ENCODE measurements around the gene TAS2R1.

DNA sequence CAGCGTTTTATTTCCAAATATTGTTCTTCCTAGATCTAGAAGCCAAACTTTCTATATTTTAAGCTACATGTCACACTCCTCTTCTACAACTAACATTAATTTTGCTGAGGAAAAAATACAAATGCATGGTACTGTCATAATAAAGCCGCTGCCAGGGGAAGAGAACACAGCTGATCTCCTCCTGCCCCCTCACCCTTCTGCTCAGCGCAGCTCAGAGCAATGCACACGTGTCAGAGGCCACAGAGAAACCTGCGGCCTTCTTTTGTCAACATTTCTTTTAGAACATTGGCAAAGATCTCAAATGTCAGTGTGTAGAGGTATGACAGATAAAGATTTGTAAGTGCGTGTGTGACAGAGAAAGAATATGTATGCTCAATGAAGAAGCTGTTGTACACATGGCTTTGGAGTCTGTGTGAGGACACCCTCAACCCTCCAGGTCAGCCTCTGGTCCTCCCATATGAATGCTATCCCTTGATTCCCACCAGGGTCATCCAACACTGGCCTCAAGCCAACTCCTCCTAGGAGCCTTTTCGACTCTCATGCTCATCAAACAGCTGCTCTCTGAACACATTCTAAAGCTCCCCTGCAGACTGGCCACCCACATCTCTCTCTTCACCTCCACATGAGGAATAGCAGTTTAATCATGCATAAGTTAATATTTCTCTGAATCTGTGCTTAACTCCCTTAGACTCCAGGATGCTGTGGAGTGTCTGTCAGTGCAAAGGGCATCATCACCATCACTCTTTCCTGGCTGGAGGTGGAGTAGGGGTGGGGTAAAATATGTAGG is 40.9 kb downstream of the TAS2R1 start:
- no peak for TF ChIP-seq POLR2A (IDR thresholded peaks at IDR 0.05)
- no peak for TF ChIP-seq POLR2AphosphoS5 (IDR thresholded peaks at IDR 0.05)
- TF ChIP-seq, protein P1, sequence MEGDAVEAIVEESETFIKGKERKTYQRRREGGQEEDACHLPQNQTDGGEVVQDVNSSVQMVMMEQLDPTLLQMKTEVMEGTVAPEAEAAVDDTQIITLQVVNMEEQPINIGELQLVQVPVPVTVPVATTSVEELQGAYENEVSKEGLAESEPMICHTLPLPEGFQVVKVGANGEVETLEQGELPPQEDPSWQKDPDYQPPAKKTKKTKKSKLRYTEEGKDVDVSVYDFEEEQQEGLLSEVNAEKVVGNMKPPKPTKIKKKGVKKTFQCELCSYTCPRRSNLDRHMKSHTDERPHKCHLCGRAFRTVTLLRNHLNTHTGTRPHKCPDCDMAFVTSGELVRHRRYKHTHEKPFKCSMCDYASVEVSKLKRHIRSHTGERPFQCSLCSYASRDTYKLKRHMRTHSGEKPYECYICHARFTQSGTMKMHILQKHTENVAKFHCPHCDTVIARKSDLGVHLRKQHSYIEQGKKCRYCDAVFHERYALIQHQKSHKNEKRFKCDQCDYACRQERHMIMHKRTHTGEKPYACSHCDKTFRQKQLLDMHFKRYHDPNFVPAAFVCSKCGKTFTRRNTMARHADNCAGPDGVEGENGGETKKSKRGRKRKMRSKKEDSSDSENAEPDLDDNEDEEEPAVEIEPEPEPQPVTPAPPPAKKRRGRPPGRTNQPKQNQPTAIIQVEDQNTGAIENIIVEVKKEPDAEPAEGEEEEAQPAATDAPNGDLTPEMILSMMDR (IDR thresholded peaks at IDR 0.05), result no peak
